A549 (cell line): Measurements from ENCODE around the gene HES1. TPM values are rescaled to one million over a fixed set of nuclear protein-coding genes. Genes with fewer than 3 reads are reported as not detected.
A peak's percentile ranks its signal among the peaks of the same experiment; 100 is the strongest.

Experiments
- ATAC-seq, 2 experiments: fragments of 200-7000 bp in 1 of 2; fragments of >200 bp in 1 of 2; cut with Nextera tagmentation in 1 of 2; cut with Tn5 transposase in 1 of 2; 3 replicates each; pipeline versions ENCODE4 v1.8.0 to v1.9.1; 2018 to 2020; ENCODE audit warnings: mild to moderate bottlenecking in 1 of 2, moderate library complexity in 1 of 2
- CTCF ChIA-PET: fragments of 300-600 bp; sonication (Branson Sonifier 250); formaldehyde crosslinking; extraction: SDS; loops from one replicate; lab custom pipeline; 2021; ENCODE audit warnings: antibody characterized with exemption, inconsistent platforms; lab: Yijun Ruan, JAX
- POLR2A ChIA-PET: fragments of 350-600 bp; formaldehyde crosslinking; extraction: SDS; loops from one replicate; lab custom pipeline; 2021; ENCODE audit warnings: antibody characterized with exemption, inconsistent platforms; lab: Yijun Ruan, JAX
- DNase-seq, 2 experiments: peaks; one replicate each; pipeline versions ENCODE4 v3.0.0 to v3.0.0-alpha.2; 2011 to 2016; ENCODE audit warnings: low read depth in 1 of 2, low spot score in 1 of 2
- FAIRE-seq: peaks from 2 replicates; lab custom pipeline; 2011; peaks lifted over from hg19 to GRCh38; lab: Jason Lieb, UNC
- H3K27ac ChIP-seq, 2 experiments: fragments of >200 bp; sonication (Bioruptor Twin); formaldehyde crosslinking; 3 replicates each; pipeline ENCODE4 v1.5.1; 2016 to 2017
- H3K4me1 ChIP-seq: fragments of >200 bp; sonication (Bioruptor Twin); formaldehyde crosslinking; 3 replicates; pipeline ENCODE4 v1.6.1; 2016
- H3K4me2 ChIP-seq: fragments of >200 bp; sonication (Bioruptor Twin); formaldehyde crosslinking; 3 replicates; pipeline ENCODE4 v1.6.1; 2016
- H3K4me3 ChIP-seq: fragments of >200 bp; sonication (Bioruptor Twin); formaldehyde crosslinking; 3 replicates; pipeline ENCODE4 v1.5.1; 2016
- H3K9me3 ChIP-seq: fragments of >200 bp; sonication (Bioruptor Twin); formaldehyde crosslinking; 3 replicates; pipeline ENCODE4 v1.6.1; 2016
- EHF ChIP-seq: fragments of 250-450 bp; sonication (Bioruptor Pico); IDR thresholded peaks from 2 replicates; pipeline ENCODE4 v1.5.0; 2020; ENCODE audit warnings: mild to moderate bottlenecking
- EHMT2 ChIP-seq: fragments of 200-600 bp; sonication (generic); IDR thresholded peaks from 2 replicates; pipeline ENCODE4 v1.6.1; 2016; ENCODE audit warnings: antibody characterized with exemption, low read depth, mild to moderate bottlenecking, moderate library complexity
- ESRRA ChIP-seq: fragments of 150-350 bp; IDR thresholded peaks from 2 replicates; pipeline ENCODE4 v1.6.1; 2014; ENCODE audit warnings: mild to moderate bottlenecking, low read length, borderline replicate concordance
- FOSL2 ChIP-seq, 2 experiments: fragments of 450-650 bp in 1 of 2; fragments of >200 bp in 1 of 2; sonication (Bioruptor Twin) in 1 of 2; formaldehyde crosslinking; IDR thresholded peaks; 2 replicates each; pipeline versions ENCODE4 v1.5.0 to v1.6.1; 2016 to 2020; ENCODE audit warnings: mild to moderate bottlenecking in 1 of 2, moderate library complexity in 1 of 2
- GATA3 ChIP-seq: IDR thresholded peaks from 2 replicates; pipeline ENCODE4 v1.6.1; 2012; ENCODE audit warnings: borderline replicate concordance
- JUNB ChIP-seq: fragments of >200 bp; sonication (Bioruptor Twin); formaldehyde crosslinking; IDR thresholded peaks from 2 replicates; pipeline ENCODE4 v1.6.1; 2016
- MAZ ChIP-seq: fragments of 150-350 bp; IDR thresholded peaks from 2 replicates; pipeline ENCODE4 v1.6.1; 2014; ENCODE audit warnings: antibody characterized with exemption, low read depth, low read length, borderline replicate concordance
- NFE2L2 ChIP-seq: fragments of 150-350 bp; conservative IDR thresholded peaks from 2 replicates; pipeline ENCODE4 v1.6.1; 2014; ENCODE audit warnings: low read length
- RAD21 ChIP-seq, 2 experiments: fragments of >200 bp in 1 of 2; sonication (Bioruptor Twin) in 1 of 2; formaldehyde crosslinking in 1 of 2; IDR thresholded peaks in 1 of 2; conservative IDR thresholded peaks in 1 of 2; 2 replicates in 1 of 2; 3 replicates in 1 of 2; pipeline ENCODE4 v1.6.1; 2012 to 2018; ENCODE audit warnings: inconsistent platforms in 1 of 2
- RCOR1 ChIP-seq: fragments of 150-350 bp; IDR thresholded peaks from 2 replicates; pipeline ENCODE4 v1.6.1; 2014; ENCODE audit warnings: antibody characterized with exemption, low read length, low read depth
- REST ChIP-seq: fragments of 200-600 bp; sonication (generic); IDR thresholded peaks from 2 replicates; pipeline ENCODE4 v1.6.1; 2016; ENCODE audit warnings: antibody characterized with exemption, mild to moderate bottlenecking, moderate library complexity
- RFX5 ChIP-seq: fragments of 450-650 bp; IDR thresholded peaks from 2 replicates; pipeline ENCODE4 v1.7.1; 2014; ENCODE audit warnings: antibody characterized with exemption, mild to moderate bottlenecking, moderate library complexity
- RNF2 ChIP-seq: fragments of 200-600 bp; sonication (generic); IDR thresholded peaks from 2 replicates; pipeline ENCODE4 v1.6.1; 2016; ENCODE audit warnings: low read depth, mild to moderate bottlenecking, antibody characterized with exemption, moderate library complexity, borderline replicate concordance
- ZNF302 ChIP-seq: fragments of 250-450 bp; sonication (Bioruptor Pico); IDR thresholded peaks from 2 replicates; pipeline ENCODE4 v1.9.0; 2021; ENCODE audit warnings: inconsistent platforms, mild to moderate bottlenecking, moderate library complexity
- WGBS: methylation state at CpG from one replicate; pipeline ENCODE4 v1.1.6; 2017; ENCODE audit errors: missing lambda C conversion rate; 5-methylcytosine and 5-hydroxymethylcytosine counted together
- polyA plus RNA-seq, 4 experiments: library from polyadenylated mRNA; depleted of rRNA in 3 of 4; stranded (reverse); fragments of >200 nt; fragmentation: RNase III in 1 of 4; extraction: RNeasy Plus Mini Kit Qiagen cat#74134 plus additional on column Dnase treatment in 1 of 4; gene quantifications; 2 replicates in 3 of 4; 3 replicates in 1 of 4; pipeline ENCODE4 v1.2.3, GENCODE V29; 2011 to 2017
- TF ChIP-seq, protein P1 (sequence below): fragments of 250-450 bp; sonication (Bioruptor Pico); IDR thresholded peaks from 2 replicates; pipeline ENCODE4 v1.5.0; 2021; ENCODE audit warnings: mild to moderate bottlenecking, moderate library complexity, borderline replicate concordance
- TF ChIP-seq, protein P2 (sequence below): fragments of 250-450 bp; sonication (Bioruptor Pico); IDR thresholded peaks from 2 replicates; pipeline ENCODE4 v1.5.0; 2020; ENCODE audit warnings: low read depth, mild to moderate bottlenecking, moderate library complexity

HES1 gene
- polyA plus RNA-seq, 2 of the 4 experiments (the other 2 are of a cell fraction): 8.3 to 66.6 TPM

GRCh38 chr3:194100856-194101390, 35.0 kb upstream of the HES1 start:
- FAIRE-seq: no peak
- Histone ChIP-seq H3K4me2 (peak overlapping the region; percentile 77), H3K4me3 (no peak overlapping the region), H3K4me1 (peaks cover 32% of the 10 kb centered on the region), H3K9me3 (no peaks in the 10 kb centered on the region), H3K27ac (peak overlapping the region; percentile 38 to 55; a peak in 5 of 6 replicates)
- WGBS: 93% methylated on average over 14 of the region's 15 CpGs
- ATAC-seq: no peak
- ChIA-PET POLR2A (no interaction called here), CTCF (interaction anchor here (1.5 kb wide), 2 partner anchors 15 to 215 kb away, joined by 5 to 7 read pairs; no protein-coding TSS in a partner anchor)
- no peak for DNase-seq
- TF ChIP-seq EHF (CRISPR knock-in tag) (no peak), RAD21 (conservative IDR thresholded peaks at IDR 0.05 in 1 of 2, IDR thresholded peaks at IDR 0.05 in 1 of 2) (no peak), NFE2L2 (no peak), ZNF302 (CRISPR knock-in tag) (no peak), MAZ (no peak), ESRRA (no peak), FOSL2 (IDR thresholded peaks at IDR 0.05) (no peak), FOSL2 (CRISPR knock-in tag; IDR thresholded peaks at IDR 0.05) (no peak), JUNB (no peak), RFX5 (no peak), GATA3 (no peak), RCOR1 (no peak)
- TF ChIP-seq, protein P1, sequence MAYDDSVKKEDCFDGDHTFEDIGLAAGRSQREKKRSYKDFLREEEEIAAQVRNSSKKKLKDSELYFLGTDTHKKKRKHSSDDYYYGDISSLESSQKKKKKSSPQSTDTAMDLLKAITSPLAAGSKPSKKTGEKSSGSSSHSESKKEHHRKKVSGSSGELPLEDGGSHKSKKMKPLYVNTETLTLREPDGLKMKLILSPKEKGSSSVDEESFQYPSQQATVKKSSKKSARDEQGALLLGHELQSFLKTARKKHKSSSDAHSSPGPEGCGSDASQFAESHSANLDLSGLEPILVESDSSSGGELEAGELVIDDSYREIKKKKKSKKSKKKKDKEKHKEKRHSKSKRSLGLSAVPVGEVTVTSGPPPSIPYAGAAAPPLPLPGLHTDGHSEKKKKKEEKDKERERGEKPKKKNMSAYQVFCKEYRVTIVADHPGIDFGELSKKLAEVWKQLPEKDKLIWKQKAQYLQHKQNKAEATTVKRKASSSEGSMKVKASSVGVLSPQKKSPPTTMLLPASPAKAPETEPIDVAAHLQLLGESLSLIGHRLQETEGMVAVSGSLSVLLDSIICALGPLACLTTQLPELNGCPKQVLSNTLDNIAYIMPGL (CRISPR knock-in tag): no peak
- TF ChIP-seq, protein P2, sequence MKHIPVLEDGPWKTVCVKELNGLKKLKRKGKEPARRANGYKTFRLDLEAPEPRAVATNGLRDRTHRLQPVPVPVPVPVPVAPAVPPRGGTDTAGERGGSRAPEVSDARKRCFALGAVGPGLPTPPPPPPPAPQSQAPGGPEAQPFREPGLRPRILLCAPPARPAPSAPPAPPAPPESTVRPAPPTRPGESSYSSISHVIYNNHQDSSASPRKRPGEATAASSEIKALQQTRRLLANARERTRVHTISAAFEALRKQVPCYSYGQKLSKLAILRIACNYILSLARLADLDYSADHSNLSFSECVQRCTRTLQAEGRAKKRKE (CRISPR knock-in tag): no peak

- TF ChIP-seq REST: peak; percentile 82
- TF ChIP-seq RNF2: no peak
- TF ChIP-seq EHMT2: peak; percentile 87; the same call in 1 of the 2 replicates
- CTCF ChIA-PET: interaction anchor here (1.5 kb wide), 2 partner anchors 16 to 214 kb away, joined by 5 to 7 read pairs; no protein-coding TSS in a partner anchor
- DNase-seq (peak in 1 of 2 experiments; percentile 29), FAIRE-seq (no peak), ATAC-seq (peak in 1 of 2 experiments; percentile 66; a peak in 3 of 6 replicates)
- peak overlapping the region; percentile 38 to 74; a peak in 5 of 6 replicates for H3K27ac ChIP-seq
- no peaks in the 10 kb centered on the region for H3K9me3 ChIP-seq
- no peak overlapping the region for H3K4me3 ChIP-seq
- 47% methylated on average over 7 of the region's 7 CpGs for WGBS
- peak overlapping the region; percentile 77 for H3K4me2 ChIP-seq
- H3K4me1 ChIP-seq: peaks cover 32% of the 10 kb centered on the region
- POLR2A ChIA-PET: no interaction called here
Measured at GRCh38 chr3:194101592-194102432, 34.1 kb upstream of the HES1 start.
